Activated naive CD4-positive, alpha-beta T cell treated with anti-CD3 and anti-CD28 coated beads for 36 hours (primary cell): ENCODE data around the gene ARHGAP24. TPM values are rescaled to one million over a fixed set of nuclear protein-coding genes. Genes with fewer than 3 reads are reported as not detected.

Source experiments
- microRNA-seq: library from miRNA; unstranded; fragments of <30 nt; microRNA quantifications from one replicate; pipeline ENCODE4 v1.2.0, GENCODE V29; 2022; ENCODE audit warnings: borderline microRNAs expressed, borderline replicate concordance
- total RNA-seq, 2 experiments: library from RNA; stranded (reverse); gene quantifications; one replicate each; pipeline ENCODE4 v1.2.3, GENCODE V29; 2021

The ARHGAP24 gene
- total RNA-seq, 2 experiments from 2014 or later: not detected

Small RNAs within 50 kb of the gene (microRNA-seq; reads per million reads assigned to microRNA genes)
- not detected for gene MIR4451
